Lung (tissue), 12 donors: Measurements from ENCODE around the gene GATAD1. TPM values are rescaled to one million over a fixed set of nuclear protein-coding genes. Genes with fewer than 3 reads are reported as not detected.

ENCODE experiments used
- ATAC-seq: fragments of 200-7000 bp; cut with Tn5 transposase; one replicate; pipeline ENCODE4 v1.9.1; 2020; ENCODE audit warnings: moderate number of reproducible peaks; ENCODE audit not compliant: insufficient read depth, low FRiP score
- DNase-seq, 3 donors: peaks; one replicate each; pipeline ENCODE4 v3.0.0-alpha.2; 2013 to 2017
- H3K27ac ChIP-seq, 2 donors: one replicate each; pipeline ENCODE4 v1.5.1; 2013; ENCODE audit warnings: mild to moderate bottlenecking in 2 of 2, moderate library complexity in 2 of 2, control low read depth in 1 of 2, inconsistent platforms in 1 of 2, low read depth in 1 of 2, low read length in 1 of 2
- H3K27me3 ChIP-seq, 3 donors: one replicate each; pipeline ENCODE4 v1.5.1; 2013; ENCODE audit warnings: low read length in 2 of 3; ENCODE audit not compliant: control insufficient read depth in 3 of 3, insufficient read depth in 3 of 3
- H3K36me3 ChIP-seq, 4 donors: one replicate each; pipeline ENCODE4 v1.5.1; 2013; ENCODE audit warnings: low read length in 4 of 4, mild to moderate bottlenecking in 1 of 4, moderate library complexity in 1 of 4; ENCODE audit not compliant: control insufficient read depth in 4 of 4, insufficient read depth in 4 of 4
- H3K4me1 ChIP-seq, 5 donors: one replicate each; pipeline ENCODE4 v1.5.1; 2013; ENCODE audit warnings: low read length in 5 of 5, mild to moderate bottlenecking in 2 of 5, moderate library complexity in 1 of 5; ENCODE audit not compliant: control insufficient read depth in 5 of 5, insufficient read depth in 5 of 5
- H3K4me3 ChIP-seq: one replicate; pipeline ENCODE4 v1.5.1; 2013; ENCODE audit warnings: mild to moderate bottlenecking, control low read depth, moderate library complexity
- H3K9ac ChIP-seq, 2 donors: one replicate each; pipeline ENCODE4 v1.5.1; 2013; ENCODE audit warnings: low read length in 2 of 2, control low read depth in 1 of 2; ENCODE audit not compliant: insufficient read depth in 1 of 2
- H3K9me3 ChIP-seq, 4 donors: one replicate each; pipeline ENCODE4 v1.5.1; 2013; ENCODE audit warnings: low read length in 3 of 4, mild to moderate bottlenecking in 1 of 4, moderate library complexity in 1 of 4; ENCODE audit not compliant: control insufficient read depth in 4 of 4, insufficient read depth in 3 of 4
- WGBS, 2 donors: extraction: QIAGEN DNeasy Blood & Tissue Kit; methylation state at CpG; one replicate each; pipeline ENCODE4 v1.1.7; 2013; 5-methylcytosine and 5-hydroxymethylcytosine counted together
- polyA plus RNA-seq, 2 donors: library from polyadenylated mRNA; stranded (reverse); fragments of 200-250 nt; gene quantifications; one replicate each; pipeline ENCODE4 v1.2.1, GENCODE V29; 2013
- total RNA-seq, 2 donors: library from RNA; depleted of rRNA in 1 of 2; stranded (reverse); fragments of >200 nt in 1 of 2; gene quantifications; one replicate each; pipeline ENCODE4 v1.2.1, GENCODE V29; 2014 to 2021
- TF ChIP-seq, protein P1 (sequence below): IDR thresholded peaks from 2 replicates; pipeline ENCODE4 v1.5.1; 2012; ENCODE audit warnings: mild to moderate bottlenecking; ENCODE audit errors: control extremely low read depth, extremely low read depth
- donor health status: control.
- donor health status: control.
- donor health status: Bipolar disorder and iron deficiency.
- donor health status: healthy.
- donor health status: DM: yes; HTN: yes; CAD: no.

GATAD1 gene
- total and polyA plus RNA-seq, 4 donors, result 15.9 to 80.3 (median 28.1) TPM

DNA sequence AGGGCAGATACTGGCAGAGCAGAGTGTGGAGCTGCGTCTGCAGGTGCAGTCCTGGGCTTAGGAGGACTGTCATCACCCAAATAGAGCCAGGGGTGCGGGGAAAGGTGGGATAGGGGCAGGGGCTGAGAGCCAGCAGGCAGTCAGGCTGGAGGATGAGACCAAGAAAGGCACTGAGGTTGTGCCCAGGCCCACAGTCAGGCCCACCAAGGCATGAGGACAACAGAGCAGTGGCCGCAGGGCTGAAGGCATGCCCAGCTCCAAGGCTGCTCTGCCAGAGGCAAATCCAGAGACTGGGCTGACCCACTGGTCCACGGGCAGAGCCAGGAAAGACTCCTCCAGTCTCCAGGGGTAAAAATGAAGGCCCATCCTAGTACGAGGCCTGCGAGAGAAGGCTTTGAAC is 24.4 kb upstream of the GATAD1 start:
- H3K27ac ChIP-seq, result no peak overlapping the region
- TF ChIP-seq, protein P1, sequence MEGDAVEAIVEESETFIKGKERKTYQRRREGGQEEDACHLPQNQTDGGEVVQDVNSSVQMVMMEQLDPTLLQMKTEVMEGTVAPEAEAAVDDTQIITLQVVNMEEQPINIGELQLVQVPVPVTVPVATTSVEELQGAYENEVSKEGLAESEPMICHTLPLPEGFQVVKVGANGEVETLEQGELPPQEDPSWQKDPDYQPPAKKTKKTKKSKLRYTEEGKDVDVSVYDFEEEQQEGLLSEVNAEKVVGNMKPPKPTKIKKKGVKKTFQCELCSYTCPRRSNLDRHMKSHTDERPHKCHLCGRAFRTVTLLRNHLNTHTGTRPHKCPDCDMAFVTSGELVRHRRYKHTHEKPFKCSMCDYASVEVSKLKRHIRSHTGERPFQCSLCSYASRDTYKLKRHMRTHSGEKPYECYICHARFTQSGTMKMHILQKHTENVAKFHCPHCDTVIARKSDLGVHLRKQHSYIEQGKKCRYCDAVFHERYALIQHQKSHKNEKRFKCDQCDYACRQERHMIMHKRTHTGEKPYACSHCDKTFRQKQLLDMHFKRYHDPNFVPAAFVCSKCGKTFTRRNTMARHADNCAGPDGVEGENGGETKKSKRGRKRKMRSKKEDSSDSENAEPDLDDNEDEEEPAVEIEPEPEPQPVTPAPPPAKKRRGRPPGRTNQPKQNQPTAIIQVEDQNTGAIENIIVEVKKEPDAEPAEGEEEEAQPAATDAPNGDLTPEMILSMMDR, result no peak
- H3K27me3 ChIP-seq, result peaks cover 0 to 6% (median 0%) of the 10 kb centered on the region in 3 donors
- peaks cover 0 to 6% (median 0%) of the 10 kb centered on the region in 5 donors for H3K4me1 ChIP-seq
- no peaks in the 10 kb centered on the region for H3K36me3 ChIP-seq
- DNase-seq (no peak), ATAC-seq (no peak)
- WGBS, 2 donors, result 96 to 97% methylated on average over 6 of the region's 6 CpGs
- no peaks in the 10 kb centered on the region for H3K9me3 ChIP-seq
- H3K4me3 ChIP-seq, result no peak overlapping the region
- H3K9ac ChIP-seq, result no peak overlapping the region

DNA sequence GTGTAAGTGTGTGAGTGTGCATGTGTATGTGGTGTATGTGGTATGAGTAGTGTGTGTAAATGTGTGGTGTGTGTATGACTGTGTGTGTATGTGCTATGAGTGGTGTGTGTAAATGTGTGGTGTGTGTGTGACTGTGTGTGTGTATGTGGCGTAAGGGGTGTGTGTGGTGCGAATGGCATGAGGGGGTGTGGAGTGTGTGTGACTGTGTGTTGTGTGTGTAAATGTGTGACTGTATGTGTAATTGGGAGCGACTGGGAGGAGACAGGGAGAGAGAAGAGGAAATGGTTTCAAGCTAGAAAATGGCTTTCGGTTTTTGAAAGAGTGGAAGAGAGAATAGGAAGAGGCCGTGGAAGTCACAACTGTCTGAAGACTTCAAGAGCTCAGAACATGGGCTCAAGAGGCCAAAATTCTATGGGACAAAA is 23.6 kb upstream of the GATAD1 start:
- H3K27me3 ChIP-seq, result peaks cover 0 to 6% (median 0%) of the 10 kb centered on the region in 3 donors
- H3K27ac ChIP-seq, result no peak overlapping the region
- no peaks in the 10 kb centered on the region for H3K9me3 ChIP-seq
- TF ChIP-seq, protein P1, result no peak
- DNase-seq (no peak), ATAC-seq (no peak)
- no peak overlapping the region for H3K9ac ChIP-seq
- H3K36me3 ChIP-seq, result no peaks in the 10 kb centered on the region
- H3K4me3 ChIP-seq, result no peak overlapping the region
- 60 to 65% methylated on average over 5 of the region's 5 CpGs for WGBS, 2 donors
- peaks cover 0 to 6% (median 0%) of the 10 kb centered on the region in 5 donors for H3K4me1 ChIP-seq

DNA sequence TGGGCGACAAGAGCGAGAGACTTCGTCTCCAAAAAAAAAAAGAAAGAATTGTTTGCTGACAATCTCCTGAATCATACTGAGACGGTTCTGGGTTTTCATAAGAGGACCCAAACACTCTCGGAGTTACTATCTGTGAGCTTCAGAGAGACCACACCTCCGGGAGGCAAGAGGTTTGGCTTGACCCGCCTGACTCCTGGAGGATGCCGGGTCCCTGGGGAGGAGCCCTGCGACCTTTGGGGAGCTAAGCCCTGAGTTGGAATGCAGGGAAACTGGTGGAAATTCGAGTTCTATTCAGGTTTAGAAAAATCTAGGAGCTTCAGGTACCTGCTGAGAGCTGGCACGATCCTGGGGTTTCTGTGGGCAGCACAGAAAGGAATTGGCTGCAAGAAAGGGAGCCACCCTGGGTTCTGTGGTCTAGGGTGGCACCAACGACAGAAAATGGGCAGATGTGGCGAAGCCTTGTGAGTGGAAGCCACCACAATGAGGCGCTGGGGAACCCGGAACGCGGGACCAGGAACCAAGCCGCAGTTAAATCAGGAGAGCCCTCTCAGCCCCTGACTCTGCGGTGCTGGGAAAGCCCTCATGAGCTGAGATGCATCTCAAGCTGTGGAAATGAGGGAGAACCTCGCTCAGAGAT is 21.9 kb upstream of the GATAD1 start:
- Histone ChIP-seq H3K27me3 (peaks cover 0 to 6% (median 0%) of the 10 kb centered on the region in 3 donors), H3K9me3 (no peaks in the 10 kb centered on the region), H3K4me3 (no peak overlapping the region), H3K27ac (no peak overlapping the region), H3K36me3 (no peaks in the 10 kb centered on the region), H3K4me1 (peaks cover 0 to 6% (median 0%) of the 10 kb centered on the region in 5 donors), H3K9ac (no peak overlapping the region)
- ATAC-seq (no peak), DNase-seq (no peak)
- WGBS, 2 donors, result 49 to 51% methylated on average over 20 of the region's 20 CpGs
- TF ChIP-seq, protein P1, result no peak
